Duodenal mucosa (tissue), 2 donors: ENCODE measurements around the gene GFRA1.
"Not testable (repeated sequence)": the region's sequence is repeated elsewhere in the genome, so short reads cannot be mapped to it uniquely, and the experiment has no call there.

Source experiments
- H3K27ac ChIP-seq: one replicate; pipeline ENCODE4 v1.7.0; 2013; ENCODE audit warnings: low read depth, low read length
- H3K27me3 ChIP-seq, 2 donors: one replicate each; pipeline ENCODE4 v1.7.0; 2013; ENCODE audit warnings: low read length in 2 of 2, control low read depth in 1 of 2; ENCODE audit not compliant: insufficient read depth in 2 of 2, control insufficient read depth in 1 of 2
- H3K36me3 ChIP-seq, 2 donors: one replicate each; pipeline ENCODE4 v1.7.0; 2013; ENCODE audit warnings: low read length in 2 of 2, control low read depth in 1 of 2; ENCODE audit not compliant: insufficient read depth in 2 of 2, control insufficient read depth in 1 of 2
- H3K4me1 ChIP-seq, 2 donors: one replicate each; pipeline ENCODE4 v1.7.0; 2013; ENCODE audit warnings: low read length in 2 of 2, control low read depth in 1 of 2; ENCODE audit not compliant: insufficient read depth in 2 of 2, control insufficient read depth in 1 of 2
- H3K4me3 ChIP-seq, 2 donors: one replicate each; pipeline ENCODE4 v1.7.0; 2013; ENCODE audit warnings: low read length in 2 of 2, low read depth in 1 of 2
- H3K9ac ChIP-seq, 2 donors: one replicate each; pipeline ENCODE4 v1.7.0; 2013; ENCODE audit warnings: low read length in 2 of 2, low read depth in 1 of 2
- H3K9me3 ChIP-seq, 2 donors: one replicate each; pipeline ENCODE4 v1.7.0; 2013; ENCODE audit warnings: low read length in 2 of 2, control low read depth in 1 of 2; ENCODE audit not compliant: control insufficient read depth in 1 of 2

The GFRA1 gene

GRCh38 chr10:116168329-116168728 lies 104.7 kb downstream of the GFRA1 start:
- Histone ChIP-seq H3K36me3 (no peaks in the 10 kb centered on the region), H3K4me1 (no peaks in the 10 kb centered on the region), H3K27ac (no peak overlapping the region), H3K9ac (no peak overlapping the region), H3K4me3 (no peak overlapping the region), H3K9me3 (no peaks in the 10 kb centered on the region), H3K27me3 (no peaks in the 10 kb centered on the region)

GRCh38 chr10:116165941-116166340 lies 107.1 kb downstream of the GFRA1 start:
- not testable (repeated sequence) for H3K27me3 ChIP-seq, H3K4me1 ChIP-seq, H3K9ac ChIP-seq, H3K27ac ChIP-seq, H3K36me3 ChIP-seq, H3K4me3 ChIP-seq, H3K9me3 ChIP-seq

- Histone ChIP-seq H3K27me3 (no peaks in the 10 kb centered on the region), H3K4me1 (no peaks in the 10 kb centered on the region), H3K4me3 (no peak overlapping the region), H3K9ac (no peak overlapping the region), H3K9me3 (no peaks in the 10 kb centered on the region), H3K36me3 (no peaks in the 10 kb centered on the region), H3K27ac (no peak overlapping the region)
These were observed 108.7 kb downstream of the GFRA1 start for GRCh38 chr10:116164291-116164690.

GRCh38 chr10:116163333-116164131 lies 109.5 kb downstream of the GFRA1 start:
- no peaks in the 10 kb centered on the region for H3K9me3 ChIP-seq
- H3K27ac ChIP-seq = no peak overlapping the region
- no peaks in the 10 kb centered on the region for H3K27me3 ChIP-seq
- H3K36me3 ChIP-seq = no peaks in the 10 kb centered on the region
- H3K4me1 ChIP-seq = no peaks in the 10 kb centered on the region
- no peak overlapping the region for H3K9ac ChIP-seq
- H3K4me3 ChIP-seq = no peak overlapping the region

- H3K27me3 ChIP-seq = no peaks in the 10 kb centered on the region
- no peak overlapping the region for H3K4me3 ChIP-seq
- no peaks in the 10 kb centered on the region for H3K4me1 ChIP-seq
- H3K36me3 ChIP-seq = no peaks in the 10 kb centered on the region
- no peak overlapping the region for H3K9ac ChIP-seq
- H3K9me3 ChIP-seq = no peaks in the 10 kb centered on the region
- H3K27ac ChIP-seq = no peak overlapping the region
These were observed 110.2 kb downstream of the GFRA1 start for GRCh38 chr10:116162851-116163250.

GRCh38 chr10:116160271-116160670 lies 112.7 kb downstream of the GFRA1 start:
- Histone ChIP-seq H3K9me3 (no peaks in the 10 kb centered on the region), H3K36me3 (no peaks in the 10 kb centered on the region), H3K4me3 (no peak overlapping the region), H3K4me1 (no peaks in the 10 kb centered on the region), H3K27me3 (no peaks in the 10 kb centered on the region), H3K9ac (no peak overlapping the region), H3K27ac (no peak overlapping the region)

- no peaks in the 10 kb centered on the region for H3K36me3 ChIP-seq
These were observed 113.8 kb downstream of the GFRA1 start for GRCh38 chr10:116159197-116159596.

GRCh38 chr10:116158036-116158435 lies 115.0 kb downstream of the GFRA1 start:
- H3K9me3 ChIP-seq = no peaks in the 10 kb centered on the region
- no peak overlapping the region for H3K9ac ChIP-seq
- H3K27ac ChIP-seq = no peak overlapping the region
- H3K4me1 ChIP-seq = no peaks in the 10 kb centered on the region
- H3K4me3 ChIP-seq = no peak overlapping the region
- no peaks in the 10 kb centered on the region for H3K36me3 ChIP-seq
- no peaks in the 10 kb centered on the region for H3K27me3 ChIP-seq

More at GRCh38 chr10:116159197-116159596, 113.8 kb downstream of the GFRA1 start:
- no peaks in the 10 kb centered on the region for H3K4me1 ChIP-seq
- H3K4me3 ChIP-seq = no peak overlapping the region
- H3K27me3 ChIP-seq = no peaks in the 10 kb centered on the region
- H3K9me3 ChIP-seq = no peaks in the 10 kb centered on the region
- H3K9ac ChIP-seq = no peak overlapping the region
- H3K27ac ChIP-seq = no peak overlapping the region

GRCh38 chr10:116157485-116157884 lies 115.5 kb downstream of the GFRA1 start:
- H3K36me3 ChIP-seq = no peaks in the 10 kb centered on the region
- H3K27ac ChIP-seq = no peak overlapping the region
- no peaks in the 10 kb centered on the region for H3K27me3 ChIP-seq
- no peak overlapping the region for H3K4me3 ChIP-seq
- H3K9ac ChIP-seq = no peak overlapping the region
- H3K4me1 ChIP-seq = no peaks in the 10 kb centered on the region
- no peaks in the 10 kb centered on the region for H3K9me3 ChIP-seq

GRCh38 chr10:116156819-116157218 lies 116.2 kb downstream of the GFRA1 start:
- Histone ChIP-seq H3K9me3 (no peaks in the 10 kb centered on the region), H3K27ac (no peak overlapping the region), H3K4me3 (no peak overlapping the region), H3K27me3 (no peaks in the 10 kb centered on the region), H3K36me3 (no peaks in the 10 kb centered on the region), H3K4me1 (no peaks in the 10 kb centered on the region), H3K9ac (no peak overlapping the region)
